HepG2 (cell line): Measurements from ENCODE around the gene SIMC1. TPM values are rescaled to one million over a fixed set of nuclear protein-coding genes. Genes with fewer than 3 reads are reported as not detected.

Source experiments
- CERS6 ChIP-seq: sonication (generic); formaldehyde crosslinking; IDR thresholded peaks from 2 replicates; pipeline ENCODE4 v1.5.0; 2020; ENCODE audit warnings: missing genetic modification reagents
- KLF6 ChIP-seq: IDR thresholded peaks from 2 replicates; pipeline ENCODE4 v1.8.0; 2016; ENCODE audit warnings: missing biosample characterization, missing genetic modification reagents
- SMARCE1 ChIP-seq: fragments of 450-650 bp; IDR thresholded peaks from 2 replicates; pipeline ENCODE4 v1.6.1; 2017; ENCODE audit warnings: borderline replicate concordance
- SOX13 ChIP-seq, 3 experiments: fragments of 450-650 bp in 1 of 3; sonication (generic) in 1 of 3; formaldehyde crosslinking in 1 of 3; IDR thresholded peaks in 2 of 3; conservative IDR thresholded peaks in 1 of 3; 2 replicates each; pipeline versions ENCODE4 v1.5.0 to v1.6.1; 2016 to 2020; ENCODE audit warnings: antibody characterized with exemption in 1 of 3, mild to moderate bottlenecking in 1 of 3, missing compliant biosample characterization in 1 of 3, missing genetic modification reagents in 1 of 3, moderate library complexity in 1 of 3
- USF2 ChIP-seq, 2 experiments: sonication (generic) in 1 of 2; formaldehyde crosslinking in 1 of 2; IDR thresholded peaks; 2 replicates each; pipeline versions ENCODE4 v1.5.1 to v1.6.1; 2011 to 2020; ENCODE audit warnings: borderline replicate concordance in 1 of 2, low read depth in 1 of 2, low read length in 1 of 2, mild to moderate bottlenecking in 1 of 2, missing genetic modification reagents in 1 of 2, moderate library complexity in 1 of 2
- ZBTB25 ChIP-seq: IDR thresholded peaks from 2 replicates; pipeline ENCODE4 v1.6.1; 2018; ENCODE audit warnings: missing genetic modification reagents
- ZNF318 ChIP-seq: sonication (generic); formaldehyde crosslinking; IDR thresholded peaks from 2 replicates; pipeline ENCODE4 v1.4.0; 2020; ENCODE audit warnings: mild to moderate bottlenecking, missing genetic modification reagents
- ZNF431 ChIP-seq: sonication (generic); formaldehyde crosslinking; IDR thresholded peaks from 2 replicates; pipeline ENCODE4 v1.9.0; 2022; ENCODE audit warnings: missing genetic modification reagents, low read depth, mild to moderate bottlenecking, borderline replicate concordance
- ZNF484 ChIP-seq: sonication (generic); formaldehyde crosslinking; IDR thresholded peaks from 2 replicates; pipeline ENCODE4 v1.5.1; 2020; ENCODE audit warnings: mild to moderate bottlenecking, low read depth, missing genetic modification reagents, borderline replicate concordance
- ZNF737 ChIP-seq: sonication (generic); formaldehyde crosslinking; IDR thresholded peaks from 2 replicates; pipeline ENCODE4 v1.5.0; 2020; ENCODE audit warnings: missing genetic modification reagents, mild to moderate bottlenecking, borderline replicate concordance
- polyA plus RNA-seq, 8 experiments: library from polyadenylated mRNA; depleted of rRNA in 3 of 8; stranded (reverse) in 7 of 8; unstranded in 1 of 8; fragments of >200 nt; fragmentation: Illumina TruSeq in 4 of 8; extraction: Trizol in 4 of 8; gene quantifications; 2 replicates each; pipeline versions ENCODE4 v1.2.1 to v1.2.3, GENCODE V29; 2011 to 2016; ENCODE audit warnings: low read depth in 4 of 8, missing spikeins in 1 of 8, mixed read lengths in 1 of 8; ENCODE audit not compliant: insufficient read depth in 1 of 8
- total RNA-seq, 5 experiments: library from RNA; depleted of rRNA; stranded (reverse); fragments of >200 nt; fragmentation: Illumina TruSeq; extraction: Trizol; gene quantifications; 2 replicates each; pipeline ENCODE4 v1.2.3, GENCODE V29; 2016; ENCODE audit warnings: low read depth in 1 of 5

Gene SIMC1
- total and polyA plus RNA-seq, 2 of the 13 experiments (the other 11 are each of a cell fraction or from before 2014, with no cell fraction given), result 5.4 to 6.8 TPM

- TF ChIP-seq SOX13 (IDR thresholded peaks at IDR 0.05) (no peak), SOX13 (CRISPR knock-in tag; conservative IDR thresholded peaks at IDR 0.05 in 1 of 2, IDR thresholded peaks at IDR 0.05 in 1 of 2) (0 out of 4 replicates have a peak, but pooled peaks of 1 of the 2 experiments have one; percentile 3), ZNF431 (CRISPR knock-in tag) (no peak), ZNF737 (CRISPR knock-in tag) (no peak), ZNF484 (no peak), USF2 (IDR thresholded peaks at IDR 0.05; ENCODE audit: low read depth, low read length) (no peak), USF2 (CRISPR knock-in tag; IDR thresholded peaks at IDR 0.05; ENCODE audit: borderline replicate concordance) (peak; percentile 60; the same call in 1 of the 2 replicates), SMARCE1 (no peak), ZNF318 (no peak), ZBTB25 (CRISPR knock-in tag) (peak; percentile 83), CERS6 (CRISPR knock-in tag) (no peak), KLF6 (CRISPR knock-in tag) (peak; percentile 79)
These were observed 150.4 kb downstream of the SIMC1 start, which contains the start of the genes HIGD2A and NOP16 (continued) for GRCh38 chr5:176388444-176389134.
